Jurkat, Clone E6-1 (cell line): ENCODE measurements around the gene WDR93.

Experiments used
- DNase-seq: peaks from one replicate; pipeline ENCODE4 v3.0.0-alpha.2; 2011; ENCODE audit warnings: low read depth, low spot score
- H3K4me3 ChIP-seq: 2 replicates; pipeline ENCODE4 v1.5.1; 2011; ENCODE audit warnings: mild to moderate bottlenecking, low read length, control low read depth, moderate library complexity

WDR93 gene

GRCh38 chr15:89743011-89743410 lies 52.4 kb downstream of the WDR93 start:
- no peak overlapping the region for H3K4me3 ChIP-seq
- DNase-seq: no peak

- no peak for DNase-seq
- H3K4me3 ChIP-seq: no peak overlapping the region
Measured at GRCh38 chr15:89743594-89743993, 53.0 kb downstream of the WDR93 start.

GRCh38 chr15:89745131-89745530 lies 54.5 kb downstream of the WDR93 start:
- no peak overlapping the region for H3K4me3 ChIP-seq
- DNase-seq: no peak

- DNase-seq: no peak
- no peak overlapping the region for H3K4me3 ChIP-seq
Measured at GRCh38 chr15:89745768-89746167, 55.2 kb downstream of the WDR93 start.

- H3K4me3 ChIP-seq: no peak overlapping the region
Measured at GRCh38 chr15:89746386-89746780, 55.8 kb downstream of the WDR93 start.

GRCh38 chr15:89747708-89748682 lies 57.4 kb downstream of the WDR93 start:
- no peak overlapping the region for H3K4me3 ChIP-seq
- DNase-seq: no peak

More at GRCh38 chr15:89746386-89746780, 55.8 kb downstream of the WDR93 start:
- no peak for DNase-seq

- no peak overlapping the region for H3K4me3 ChIP-seq
- DNase-seq: no peak
Measured at GRCh38 chr15:89749054-89749453, 58.4 kb downstream of the WDR93 start.

- no peak overlapping the region for H3K4me3 ChIP-seq
- DNase-seq: no peak
Measured at GRCh38 chr15:89749526-89749925, 58.9 kb downstream of the WDR93 start.

- DNase-seq: no peak
- peak overlapping the region; percentile 58 for H3K4me3 ChIP-seq
Measured at GRCh38 chr15:89749951-89750559, 59.4 kb downstream of the WDR93 start.

GRCh38 chr15:89750560-89751542 lies 60.2 kb downstream of the WDR93 start, which contains the start of gene MESP1:
Gene MESP1 (minus strand): TSS chr15:89751249. CDS start chr15:89751231, 18 bp downstream.
- peak; percentile 52 for DNase-seq
- peak within 1 kb of the TSS; percentile 58 for H3K4me3 ChIP-seq

GRCh38 chr15:89751748-89752147 lies 61.1 kb downstream of the WDR93 start:
- H3K4me3 ChIP-seq: no peak overlapping the region
- DNase-seq: no peak

GRCh38 chr15:89753855-89754254 lies 63.2 kb downstream of the WDR93 start:
- no peak for DNase-seq
- H3K4me3 ChIP-seq: no peak overlapping the region

GRCh38 chr15:89754361-89755154 lies 63.9 kb downstream of the WDR93 start:
- DNase-seq: no peak
- no peak overlapping the region for H3K4me3 ChIP-seq

GRCh38 chr15:89755701-89756100 lies 65.1 kb downstream of the WDR93 start:
- DNase-seq: no peak
- no peak overlapping the region for H3K4me3 ChIP-seq

GRCh38 chr15:89756897-89757296 lies 66.3 kb downstream of the WDR93 start:
- no peak for DNase-seq
- H3K4me3 ChIP-seq: no peak overlapping the region

- no peak overlapping the region for H3K4me3 ChIP-seq
- DNase-seq: no peak
Measured at GRCh38 chr15:89758283-89758682, 67.7 kb downstream of the WDR93 start.

- H3K4me3 ChIP-seq: no peak overlapping the region
- DNase-seq: no peak
Measured at GRCh38 chr15:89758981-89759380, 68.4 kb downstream of the WDR93 start.

GRCh38 chr15:89759835-89760234 lies 69.2 kb downstream of the WDR93 start:
- H3K4me3 ChIP-seq: no peak overlapping the region
- no peak for DNase-seq
